Karpas-422 (cell line): ENCODE measurements around the gene ZNF773. TPM values are rescaled to one million over a fixed set of nuclear protein-coding genes. Genes with fewer than 3 reads are reported as not detected.
A peak's percentile ranks its signal among the peaks of the same experiment; 100 is the strongest.
"Not testable (repeated sequence)": the region's sequence is repeated elsewhere in the genome, so short reads cannot be mapped to it uniquely, and the experiment has no call there.

Experiments used
- DNase-seq: peaks from one replicate; pipeline ENCODE4 v3.0.0-alpha.2; 2015
- H2AFZ ChIP-seq: fragments of 200-600 bp; sonication (generic); 2 replicates; pipeline ENCODE4 v1.6.1; 2014; ENCODE audit warnings: antibody characterized with exemption, low read length, mixed read lengths
- H3K27ac ChIP-seq: fragments of 200-600 bp; sonication (generic); 2 replicates; pipeline ENCODE4 v1.5.1; 2014; ENCODE audit warnings: mild to moderate bottlenecking, low read length, moderate library complexity
- H3K27me3 ChIP-seq: fragments of 200-600 bp; sonication (generic); 2 replicates; pipeline ENCODE4 v1.6.1; 2014; ENCODE audit warnings: low read length, mixed read lengths
- H3K36me3 ChIP-seq: fragments of 200-600 bp; sonication (generic); 2 replicates; pipeline ENCODE4 v1.6.1; 2014; ENCODE audit warnings: low read length, mixed read lengths; ENCODE audit not compliant: insufficient read depth
- H3K4me1 ChIP-seq: fragments of 200-600 bp; sonication (generic); 2 replicates; pipeline ENCODE4 v1.6.1; 2014; ENCODE audit warnings: mild to moderate bottlenecking, low read length, mixed read lengths
- H3K4me2 ChIP-seq: fragments of 200-600 bp; sonication (generic); 2 replicates; pipeline ENCODE4 v1.6.1; 2014; ENCODE audit warnings: low read length, low read depth, mild to moderate bottlenecking; ENCODE audit not compliant: poor library complexity, severe bottlenecking
- H3K4me3 ChIP-seq: fragments of 200-600 bp; sonication (generic); 2 replicates; pipeline ENCODE4 v1.5.1; 2014; ENCODE audit warnings: mild to moderate bottlenecking, antibody characterized with exemption, low read length, mixed read lengths
- H3K79me2 ChIP-seq: fragments of 200-600 bp; sonication (generic); 2 replicates; pipeline ENCODE4 v1.6.1; 2014; ENCODE audit warnings: mild to moderate bottlenecking, low read length, mixed read lengths
- H3K9ac ChIP-seq: fragments of 200-600 bp; sonication (generic); 2 replicates; pipeline ENCODE4 v1.6.0; 2014; ENCODE audit warnings: low read length
- H3K9me2 ChIP-seq: fragments of 200-600 bp; sonication (generic), shearing (Covaris generic); replicated peaks from 2 replicates; pipeline ENCODE4 v1.6.0; 2014; ENCODE audit warnings: mild to moderate bottlenecking, low read length, moderate library complexity; ENCODE audit not compliant: insufficient read depth
- H3K9me3 ChIP-seq: fragments of 300-700, 200-600 bp; sonication (generic); 2 replicates; pipeline ENCODE4 v1.6.1; 2014; ENCODE audit warnings: low read length, mixed read lengths
- H4K20me1 ChIP-seq: fragments of 200-600 bp; sonication (generic); 2 replicates; pipeline ENCODE4 v1.6.1; 2014; ENCODE audit warnings: mild to moderate bottlenecking, antibody characterized with exemption, low read length, low read depth; ENCODE audit not compliant: insufficient read depth
- total RNA-seq: library from RNA; depleted of rRNA; stranded (reverse); fragments of >200 nt; shearing (Covaris generic); gene quantifications from 2 replicates; pipeline ENCODE4 v1.2.3, GENCODE V29; 2014; ENCODE audit warnings: low replicate concordance; rRNA removed

The ZNF773 gene
- 19.4 and 25.2 TPM in 2 replicates for total RNA-seq

- Histone ChIP-seq H3K9me3 (peaks cover 58% of the 10 kb centered on the region), H3K4me3 (peak within 1 kb of the TSS; percentile 83), H3K27ac (peak within 1 kb of the TSS; percentile 63; the same call in 1 of the 2 replicates), H3K9ac (peak within 1 kb of the TSS; percentile 86), H2AFZ (peak within 1 kb of the TSS; percentile 30; the same call in 1 of the 2 replicates), H3K36me3 (peaks cover 36% of the 10 kb centered on the region), H3K79me2 (peaks cover 36% of the 10 kb centered on the region), H3K4me2 (peak within 1 kb of the TSS; percentile 74)
- H3K4me1 ChIP-seq, H4K20me1 ChIP-seq, H3K9me2 ChIP-seq, H3K27me3 ChIP-seq: not testable (repeated sequence)
- peak; percentile 100 for DNase-seq
Measured at GRCh38 chr19:57499680-57500395, at the start of gene ZNF773. TSS of gene ZNF773 (plus strand) at chr19:57499938. CDS start at chr19:57500081, 143 bp downstream.

DNA sequence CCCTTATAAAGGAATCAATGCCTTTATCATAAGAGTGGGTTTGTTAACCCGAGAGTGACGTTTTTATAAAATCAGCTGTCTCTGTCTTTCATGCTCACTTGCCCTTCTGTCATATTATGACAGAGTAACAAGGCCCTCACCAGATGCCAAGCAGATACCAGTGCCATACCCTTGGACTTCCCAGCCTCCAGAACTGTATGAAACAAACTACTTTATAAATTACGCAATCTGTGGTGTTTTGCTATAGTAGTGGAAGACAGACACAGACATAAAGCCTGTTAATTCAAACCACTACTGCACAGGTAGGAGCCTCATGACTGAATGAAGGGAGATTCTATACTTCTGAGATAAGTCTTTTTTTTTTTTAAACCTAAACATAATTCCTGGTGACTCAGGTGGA lies 47.4 kb upstream of the ZNF773 start:
- Histone ChIP-seq H3K9ac (no peak overlapping the region), H3K36me3 (0 out of 2 replicates have a peak, but pooled peaks cover 8% of the 10 kb centered on the region), H2AFZ (no peak overlapping the region), H3K27me3 (no peaks in the 10 kb centered on the region), H3K79me2 (no peaks in the 10 kb centered on the region), H3K4me1 (no peaks in the 10 kb centered on the region), H3K27ac (no peak overlapping the region), H4K20me1 (no peaks in the 10 kb centered on the region), H3K9me3 (peaks cover 30% of the 10 kb centered on the region), H3K4me2 (no peak overlapping the region), H3K9me2 (no peaks in the 10 kb centered on the region), H3K4me3 (no peak overlapping the region)
- DNase-seq = no peak

DNA sequence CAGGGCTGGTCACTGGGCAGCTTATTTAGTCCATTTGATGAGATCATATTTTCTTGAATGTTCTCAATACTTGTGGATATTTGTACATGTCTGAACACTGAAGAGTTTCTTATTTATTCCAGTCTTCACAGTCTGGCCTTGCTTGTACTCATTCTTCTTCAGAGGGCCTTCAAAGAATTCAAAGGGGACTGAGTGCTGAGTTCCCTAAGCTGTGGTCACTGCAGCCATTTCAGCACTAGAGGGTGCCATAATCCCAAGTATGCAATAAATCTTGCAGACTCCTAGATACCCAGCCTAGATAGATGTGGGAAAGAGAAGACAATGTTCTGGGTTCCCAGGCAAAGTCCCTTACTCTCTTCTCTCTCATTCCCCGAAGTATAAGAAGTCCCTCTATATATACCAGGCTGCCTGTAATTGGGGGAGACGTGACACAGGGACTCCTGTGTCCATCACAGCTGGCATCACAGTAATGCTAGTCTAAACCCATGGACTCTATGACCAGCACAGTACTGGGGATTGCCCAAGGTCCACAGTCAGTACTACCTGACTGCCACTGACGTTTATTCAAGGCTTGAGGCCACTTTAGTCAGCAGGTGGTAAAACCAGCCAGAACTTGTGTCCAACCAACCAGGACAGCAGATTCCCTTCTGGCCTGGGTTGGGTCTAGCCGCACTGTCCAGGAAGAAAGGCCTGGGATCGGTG lies 33.9 kb upstream of the ZNF773 start:
- peak; percentile 92 for DNase-seq
- Histone ChIP-seq H3K36me3 (no peaks in the 10 kb centered on the region; the same call in 1 of the 2 replicates), H3K79me2 (no peaks in the 10 kb centered on the region), H3K4me1 (no peaks in the 10 kb centered on the region), H3K4me2 (no peak overlapping the region), H4K20me1 (no peaks in the 10 kb centered on the region), H3K9me3 (peaks cover 39% of the 10 kb centered on the region), H3K4me3 (no peak overlapping the region), H2AFZ (no peak overlapping the region), H3K27ac (no peak overlapping the region), H3K9ac (no peak overlapping the region), H3K27me3 (no peaks in the 10 kb centered on the region; the same call in 1 of the 2 replicates), H3K9me2 (no peaks in the 10 kb centered on the region)

DNA sequence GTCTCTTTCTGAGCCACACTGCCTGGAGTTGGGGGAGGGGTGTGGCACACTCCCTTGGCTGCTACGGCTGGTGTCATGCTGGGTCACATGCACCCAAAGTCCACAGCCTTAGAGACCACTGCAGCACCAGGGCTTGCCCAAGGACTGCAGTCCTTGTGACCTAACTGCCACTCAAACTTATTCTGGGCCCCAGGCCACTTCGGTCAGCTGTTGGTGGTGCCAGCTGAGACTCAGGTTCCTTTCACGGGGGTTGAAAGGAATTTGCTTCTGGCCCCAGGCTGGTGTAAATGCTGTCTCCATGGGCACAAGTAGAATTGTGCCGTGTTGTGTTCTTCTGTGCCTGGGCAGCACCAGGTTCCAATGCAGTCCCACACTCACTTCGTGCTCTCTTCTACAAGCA lies 33.2 kb upstream of the ZNF773 start:
- Histone ChIP-seq H2AFZ (no peak overlapping the region), H3K9me2 (no peaks in the 10 kb centered on the region), H3K79me2 (no peaks in the 10 kb centered on the region), H3K27me3 (no peaks in the 10 kb centered on the region; the same call in 1 of the 2 replicates), H3K4me3 (no peak overlapping the region), H3K36me3 (no peaks in the 10 kb centered on the region; the same call in 1 of the 2 replicates), H4K20me1 (no peaks in the 10 kb centered on the region), H3K9ac (no peak overlapping the region), H3K9me3 (peaks cover 42% of the 10 kb centered on the region), H3K4me2 (no peak overlapping the region), H3K4me1 (no peaks in the 10 kb centered on the region), H3K27ac (no peak overlapping the region)
- DNase-seq = no peak

DNA sequence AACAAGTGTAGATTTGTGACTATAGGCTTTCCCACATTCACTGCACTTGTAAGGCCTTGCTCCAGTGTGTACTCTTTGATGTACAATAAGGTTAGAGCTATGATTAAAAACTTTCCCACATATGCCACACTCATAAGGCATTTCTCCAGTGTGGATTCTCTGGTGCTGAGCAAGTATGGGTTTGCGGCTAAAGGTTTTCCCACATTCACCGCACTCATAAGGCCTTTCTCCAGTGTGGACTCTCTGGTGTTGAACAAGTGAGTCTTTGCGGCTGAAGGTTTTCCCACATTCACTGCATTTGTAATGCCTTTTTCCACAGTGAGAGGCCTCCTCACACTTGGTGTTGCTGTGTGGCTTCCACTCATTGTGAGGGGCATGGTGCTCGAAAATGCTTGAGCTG lies 26.1 kb upstream of the ZNF773 start:
- H3K4me3 ChIP-seq = no peak overlapping the region
- no peaks in the 10 kb centered on the region for H3K4me1 ChIP-seq
- no peaks in the 10 kb centered on the region for H3K9me2 ChIP-seq
- H3K27me3 ChIP-seq = no peaks in the 10 kb centered on the region; the same call in 1 of the 2 replicates
- no peak overlapping the region for H3K4me2 ChIP-seq
- peaks cover 76% of the 10 kb centered on the region for H3K9me3 ChIP-seq
- no peaks in the 10 kb centered on the region for H4K20me1 ChIP-seq
- H3K9ac ChIP-seq = no peak overlapping the region
- H3K79me2 ChIP-seq = no peaks in the 10 kb centered on the region
- no peak overlapping the region for H3K27ac ChIP-seq
- H2AFZ ChIP-seq = no peak overlapping the region
- no peaks in the 10 kb centered on the region; the same call in 1 of the 2 replicates for H3K36me3 ChIP-seq
- DNase-seq = no peak

- no peaks in the 10 kb centered on the region for H4K20me1 ChIP-seq
- no peaks in the 10 kb centered on the region; the same call in 1 of the 2 replicates for H3K36me3 ChIP-seq
- H3K4me1 ChIP-seq = no peaks in the 10 kb centered on the region
- peaks cover 56% of the 10 kb centered on the region for H3K9me3 ChIP-seq
- no peak within 1 kb of the TSS for H3K4me2 ChIP-seq
- H3K27ac ChIP-seq = no peak within 1 kb of the TSS
- H2AFZ ChIP-seq = peak within 1 kb of the TSS; percentile 18; the same call in 1 of the 2 replicates
- peak within 1 kb of the TSS; percentile 42; the same call in 1 of the 2 replicates for H3K4me3 ChIP-seq
- no peaks in the 10 kb centered on the region for H3K79me2 ChIP-seq
- peak; percentile 76 for DNase-seq
- H3K9me2 ChIP-seq = no peaks in the 10 kb centered on the region
- H3K9ac ChIP-seq = no peak within 1 kb of the TSS
- H3K27me3 ChIP-seq = no peaks in the 10 kb centered on the region
Measured at GRCh38 chr19:57477191-57478008, 22.3 kb upstream of the ZNF773 start, which contains the start of gene ZNF772. TSS of gene ZNF772 (minus strand) at chr19:57477566. CDS start at chr19:57477309, 257 bp downstream.

GRCh38 chr19:57487477-57488298 lies 12.1 kb upstream of the ZNF773 start, which contains the start of gene ZNF419:
TSS of gene ZNF419 (plus strand) at chr19:57487750. CDS start at chr19:57487951, 201 bp downstream.
- not testable (repeated sequence) for H3K4me1 ChIP-seq, H3K79me2 ChIP-seq, H4K20me1 ChIP-seq, H3K9me2 ChIP-seq, H3K27me3 ChIP-seq, H3K27ac ChIP-seq
- H3K36me3 ChIP-seq = peaks cover 14% of the 10 kb centered on the region
- peak within 1 kb of the TSS; percentile 66 for H3K4me2 ChIP-seq
- peaks cover 32% of the 10 kb centered on the region for H3K9me3 ChIP-seq
- H3K9ac ChIP-seq = peak within 1 kb of the TSS; percentile 73
- H2AFZ ChIP-seq = peak within 1 kb of the TSS; percentile 87; the same call in 1 of the 2 replicates
- peak within 1 kb of the TSS; percentile 74 for H3K4me3 ChIP-seq
- DNase-seq = peak; percentile 93
